ENCODE data around the gene GPRASP3.

GPRASP3 gene

DNA sequence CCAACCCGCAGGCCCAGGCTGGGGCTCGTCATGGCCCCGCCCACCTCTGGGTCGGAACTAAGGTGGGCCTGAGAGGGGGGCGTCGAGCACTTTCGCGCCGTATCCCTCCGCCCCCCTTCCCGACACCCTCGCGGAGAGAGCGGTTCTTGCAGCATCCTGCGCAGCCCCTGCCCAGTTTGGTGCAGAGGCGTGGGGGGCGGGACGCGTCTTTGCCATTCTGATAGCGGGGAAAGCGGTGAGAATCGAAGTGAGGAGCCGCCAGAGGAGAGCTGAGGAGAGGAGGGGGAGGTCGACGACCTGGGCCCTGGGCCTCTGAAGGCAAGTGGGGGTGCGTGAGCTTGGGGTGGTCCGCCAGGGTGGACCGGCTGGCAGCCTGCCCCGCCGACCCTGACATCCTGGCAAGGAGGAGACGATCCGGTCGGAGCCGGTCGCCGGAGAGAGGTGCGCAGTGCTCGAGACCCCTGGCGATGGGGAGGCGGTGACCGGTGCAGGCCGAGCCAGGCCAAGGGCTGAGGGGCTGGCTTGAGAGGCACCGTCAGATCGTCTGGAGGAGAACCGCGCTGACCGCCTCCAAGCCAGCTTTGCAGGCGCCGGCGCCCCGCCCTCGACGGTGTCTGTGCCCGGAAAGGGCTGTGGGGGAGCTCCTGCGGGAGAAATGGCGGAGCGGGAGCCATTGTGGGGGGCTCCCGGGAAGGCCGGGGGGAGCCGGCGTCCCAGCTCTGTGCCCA lies 25.5 kb downstream of the GPRASP3 start:
- in situ Hi-C loops (cut with HindIII; ENCODE audit: low sequenced_read_pairs), result loop anchor here (25.0 kb wide), 1 partner anchor 91 kb away; no protein-coding TSS in a partner anchor

DNA sequence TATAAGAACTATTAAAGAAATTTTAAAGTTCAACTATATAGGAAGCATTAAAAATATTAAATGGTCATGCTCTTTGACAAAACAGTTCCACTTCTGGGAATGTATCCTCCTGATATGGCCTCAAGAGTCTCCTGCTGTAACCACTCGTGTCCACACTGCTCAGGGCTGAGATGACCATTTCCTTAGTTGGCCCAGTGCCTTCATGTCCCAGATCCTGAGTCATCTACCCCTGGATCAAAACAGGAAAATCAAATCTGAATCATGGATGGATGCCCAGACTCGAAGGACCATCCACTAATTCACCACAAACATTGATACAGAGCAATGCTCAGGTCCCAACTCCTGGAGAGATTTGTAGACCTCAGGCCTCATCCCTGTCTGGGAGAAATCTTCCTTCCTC lies 44.7 kb downstream of the GPRASP3 start:
- in situ Hi-C loops (cut with HindIII; ENCODE audit: low sequenced_read_pairs), result no loop called here

DNA sequence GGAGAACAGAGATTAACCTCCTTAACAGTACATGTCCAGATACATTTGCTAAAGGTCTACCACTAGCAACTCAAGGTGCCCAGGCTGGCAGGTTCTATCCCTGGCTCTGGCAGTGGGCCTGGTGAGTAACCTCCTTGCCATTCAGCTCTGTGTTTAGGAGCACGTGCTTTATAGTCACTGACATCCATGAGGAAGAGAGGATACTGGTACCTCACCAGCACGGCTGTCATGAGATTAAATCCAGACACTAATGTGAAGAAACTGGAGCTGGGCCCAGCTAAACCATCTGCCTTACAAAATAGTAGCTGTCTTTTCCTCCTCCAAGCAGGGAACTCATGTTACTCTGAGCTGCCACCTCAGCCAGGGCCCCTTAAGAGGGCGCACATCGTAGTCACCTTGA lies 45.3 kb downstream of the GPRASP3 start:
- in situ Hi-C loops (cut with HindIII; ENCODE audit: low sequenced_read_pairs), result no loop called here

DNA sequence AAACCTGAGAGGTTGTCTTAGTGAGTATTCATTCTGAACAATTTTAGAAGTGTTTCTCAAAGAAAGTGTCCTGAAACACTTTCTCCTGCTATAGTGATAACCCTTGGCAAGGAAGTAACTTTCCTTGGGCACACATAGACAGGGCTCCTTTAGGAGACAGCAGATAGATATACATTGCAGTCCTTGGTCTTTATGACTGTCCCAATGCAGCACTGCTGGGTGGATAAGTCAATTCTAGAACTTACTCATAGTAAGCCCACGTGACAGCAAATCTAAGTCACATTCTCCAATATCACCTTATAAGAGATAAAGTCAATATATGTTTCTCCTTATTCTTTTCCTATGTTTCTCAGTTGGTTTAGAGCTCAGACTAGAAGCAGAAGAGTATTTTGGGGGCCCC lies 46.7 kb downstream of the GPRASP3 start:
- in situ Hi-C loops (cut with HindIII; ENCODE audit: low sequenced_read_pairs), result no loop called here

DNA sequence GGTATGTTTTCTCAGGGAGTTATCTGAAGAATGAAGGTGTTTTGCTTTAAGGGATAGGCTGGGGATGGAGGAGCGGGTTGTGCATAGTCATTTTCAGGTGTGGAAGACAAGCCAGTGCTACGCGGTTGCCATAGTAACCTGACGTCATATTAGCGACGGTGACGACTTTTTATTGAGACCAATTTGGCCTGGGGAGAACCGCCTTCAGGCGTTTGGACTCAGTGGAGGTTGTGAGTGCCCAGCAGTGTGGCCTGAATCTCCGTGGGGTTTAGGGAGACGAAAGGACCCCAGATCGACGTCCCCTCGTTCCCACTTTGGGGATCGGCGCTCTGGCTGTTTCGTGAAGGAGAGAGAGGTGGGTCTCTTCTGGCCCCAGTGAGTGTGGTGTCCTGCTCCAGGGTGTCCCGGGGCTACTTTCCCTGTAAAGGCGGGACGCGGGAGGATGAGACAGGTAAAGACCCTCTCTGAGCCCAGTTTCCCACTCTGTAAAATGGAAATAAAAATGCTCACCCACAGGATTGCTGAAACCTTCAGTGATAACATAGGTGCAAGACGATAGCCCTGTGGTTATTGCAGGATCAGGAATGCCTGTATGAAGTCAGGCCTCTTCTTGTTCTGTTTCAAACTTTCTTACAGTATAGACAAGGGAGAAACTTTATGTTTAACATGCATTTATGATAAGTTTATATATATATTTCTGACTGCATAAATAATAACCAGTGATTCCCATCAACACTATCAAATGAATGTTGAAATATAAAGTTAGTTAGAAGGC lies 48.6 kb downstream of the GPRASP3 start:
- in situ Hi-C loops (cut with HindIII; ENCODE audit: low sequenced_read_pairs), result no loop called here

Measured in endothelial cell of hepatic sinusoid (primary cell).